KBM-7 (cell line): Measurements from ENCODE around the gene MARCHF3.
A peak's percentile ranks its signal among the peaks of the same experiment; 100 is the strongest.
"Not testable (repeated sequence)": the region's sequence is repeated elsewhere in the genome, so short reads cannot be mapped to it uniquely, and the experiment has no call there.

ENCODE experiments used
- DNase-seq: peaks from one replicate; pipeline ENCODE4 v3.0.0-alpha.2; 2015
- in situ Hi-C: fragments of 300-500 bp; cut with MboI; formaldehyde crosslinking; loops from 2 replicates; pipeline ENCODE4 v1.14.3; 2020; ENCODE audit warnings: low sequenced_read_pairs, low pct_unique_long_range_greater_than_20kb, mixed read lengths

Gene MARCHF3

DNA sequence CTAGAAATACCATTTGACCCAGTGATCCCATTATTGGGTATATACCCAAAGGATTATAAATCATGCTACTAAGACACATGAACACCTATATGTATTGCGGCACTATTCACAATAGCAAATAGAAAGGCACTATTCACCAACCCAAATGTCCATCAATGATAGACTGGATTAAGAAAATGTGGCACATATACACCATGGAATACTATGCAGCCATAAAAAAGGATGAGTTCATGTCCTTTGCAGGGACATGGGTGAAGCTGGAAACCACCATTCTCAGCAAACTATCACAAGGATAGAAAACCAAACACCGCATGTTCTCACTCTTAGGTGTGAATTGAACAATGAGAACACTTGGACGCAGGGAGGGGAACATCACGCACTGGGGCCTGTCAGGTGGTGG lies 13.6 kb downstream of the MARCHF3 start:
- in situ Hi-C loops, DNase-seq: not testable (repeated sequence)

DNA sequence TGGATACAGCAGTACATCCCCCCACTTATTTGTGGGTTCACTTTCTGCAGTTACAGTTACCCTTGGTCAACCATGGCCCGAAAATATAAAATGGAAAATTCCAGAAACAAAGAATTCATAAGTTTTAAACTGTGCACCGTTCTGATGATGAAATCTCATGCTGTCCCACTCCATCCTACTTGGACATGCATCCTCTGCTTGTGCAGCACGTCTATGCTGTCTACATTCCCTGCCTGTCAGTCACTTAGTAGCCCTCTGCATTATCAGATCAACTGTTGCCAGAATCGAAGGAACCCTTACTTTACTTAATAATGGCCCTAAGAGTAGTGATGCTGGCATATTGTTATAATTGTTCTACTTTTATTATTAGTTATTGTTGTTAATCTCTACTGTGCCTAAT lies 14.6 kb downstream of the MARCHF3 start:
- DNase-seq: no peak
- in situ Hi-C loops: no loop called here

DNA sequence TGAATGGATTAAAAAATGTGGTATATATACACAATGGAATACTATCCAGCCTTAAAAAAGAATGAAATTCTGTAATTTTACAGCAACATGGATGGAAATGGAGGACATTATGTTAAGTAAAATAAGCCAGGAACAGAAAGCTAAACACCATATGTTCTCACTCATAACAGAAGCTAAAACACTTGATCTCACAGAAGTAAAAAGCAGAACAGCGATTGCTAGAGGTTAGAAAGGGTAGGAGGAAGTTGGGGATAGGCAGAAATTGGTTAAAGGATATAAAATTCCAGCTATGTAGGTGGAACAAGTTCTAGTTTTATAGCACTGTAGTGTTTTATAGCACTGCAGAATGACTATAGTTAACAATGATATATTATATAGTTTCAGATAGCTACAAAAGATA lies 15.8 kb downstream of the MARCHF3 start:
- peak; percentile 47 for DNase-seq
- in situ Hi-C loops: no loop called here

DNA sequence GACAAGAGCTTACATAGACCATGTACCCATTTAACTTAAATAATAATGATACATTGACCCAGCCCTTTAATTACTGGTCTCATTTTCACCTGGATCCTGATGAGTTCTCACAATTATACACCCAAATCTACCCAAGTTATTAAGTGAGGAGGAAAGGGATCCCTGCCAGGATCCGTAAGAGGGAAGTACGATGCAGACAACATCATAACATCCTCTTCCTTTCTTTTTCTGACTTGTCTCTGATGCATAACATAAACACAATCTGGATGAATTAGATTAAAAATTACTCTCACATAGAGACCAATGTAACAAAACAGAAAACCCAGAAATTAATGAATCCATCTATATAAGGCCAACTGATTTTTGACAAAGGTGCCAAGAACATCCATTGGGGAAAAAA lies 17.0 kb downstream of the MARCHF3 start:
- no peak for DNase-seq
- in situ Hi-C loops: no loop called here

DNA sequence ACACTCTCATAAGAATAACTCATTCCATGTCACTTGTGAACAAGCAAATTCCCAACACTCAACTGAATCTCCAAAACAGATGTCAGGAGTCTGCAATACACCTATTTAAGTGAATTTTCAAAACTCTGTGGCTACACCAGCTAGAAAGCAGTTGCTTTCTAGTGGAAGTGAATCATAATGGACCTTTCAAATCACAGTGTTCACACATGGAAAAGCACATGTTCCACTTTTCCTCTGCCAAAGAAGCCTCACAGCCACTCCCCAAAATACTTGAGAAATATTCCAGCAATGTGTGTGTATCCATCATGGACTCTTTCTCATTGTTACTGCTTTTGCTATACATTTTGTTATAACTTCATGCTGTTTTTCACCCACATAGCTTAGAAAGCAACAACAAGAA lies 17.4 kb downstream of the MARCHF3 start:
- DNase-seq: no peak
- in situ Hi-C loops: no loop called here

DNA sequence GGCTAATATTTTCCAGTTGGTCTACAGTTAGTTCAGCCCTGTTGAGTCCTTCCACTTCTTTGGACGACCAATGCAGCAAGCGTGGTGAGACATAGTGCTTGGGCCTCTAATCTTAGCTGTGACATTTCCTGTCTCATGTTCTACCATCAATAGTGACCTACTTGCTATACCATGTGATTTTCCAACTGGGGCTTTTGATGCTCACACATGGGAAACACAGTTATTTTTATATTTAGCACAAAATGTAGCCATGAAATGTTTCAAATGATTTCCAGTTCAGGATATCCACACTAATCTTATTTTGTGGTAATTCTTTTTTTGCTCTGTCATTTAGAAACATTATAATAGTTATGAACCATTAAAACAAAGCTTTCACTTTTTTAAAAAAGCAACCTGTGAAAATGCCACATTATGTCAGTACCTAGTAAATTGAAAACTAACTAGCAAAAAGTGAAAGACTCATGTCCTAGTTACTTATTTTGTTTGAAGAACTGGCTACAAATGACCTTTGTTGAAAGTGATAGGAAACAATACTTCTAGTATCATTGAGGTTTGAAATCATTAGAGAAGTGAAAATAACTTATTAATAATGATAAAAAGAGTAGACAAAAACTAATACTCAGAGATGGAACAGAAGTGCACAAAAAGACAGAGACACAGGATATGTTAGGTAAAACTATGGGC lies 18.3 kb downstream of the MARCHF3 start:
- no peak for DNase-seq
- in situ Hi-C loops: no loop called here

DNA sequence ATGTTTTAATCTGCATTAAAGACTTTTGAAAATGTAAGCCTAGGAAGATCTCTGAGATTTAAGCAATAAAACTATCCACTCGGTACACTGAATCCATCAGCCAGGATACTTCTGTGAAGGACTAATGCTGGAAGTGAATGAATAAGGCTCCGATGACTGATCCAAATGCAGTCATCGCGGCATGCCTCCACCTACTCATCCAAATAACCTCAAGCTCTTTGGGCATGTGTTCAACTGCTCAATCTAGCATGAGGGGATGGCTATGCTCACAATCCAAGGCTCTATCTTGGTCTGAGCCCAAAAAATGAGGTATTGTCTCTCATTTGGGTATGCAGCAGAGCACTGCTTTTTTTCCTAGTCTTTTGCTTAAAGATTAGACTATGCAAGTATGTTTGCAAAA lies 19.2 kb downstream of the MARCHF3 start:
- DNase-seq: no peak
- in situ Hi-C loops: no loop called here

DNA sequence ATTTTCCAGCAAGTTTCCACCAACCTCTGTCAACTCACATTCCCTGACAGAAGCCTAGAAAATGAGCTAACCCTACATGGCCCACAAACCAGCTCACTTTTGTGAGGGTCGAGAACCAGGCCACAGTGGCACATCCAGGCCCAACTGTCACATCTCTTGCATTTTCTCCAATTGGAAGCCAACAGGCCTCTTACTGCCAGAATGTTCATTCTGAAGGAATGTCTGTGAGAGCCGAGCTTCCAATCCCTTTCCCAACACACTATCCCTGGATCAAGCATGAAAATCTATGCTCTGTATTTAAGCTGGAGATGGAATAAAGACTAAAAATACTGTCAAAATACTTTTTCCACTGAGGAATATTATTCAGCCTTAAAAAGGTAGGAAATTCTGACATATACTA lies 20.0 kb downstream of the MARCHF3 start:
- in situ Hi-C loops: no loop called here
- no peak for DNase-seq

DNA sequence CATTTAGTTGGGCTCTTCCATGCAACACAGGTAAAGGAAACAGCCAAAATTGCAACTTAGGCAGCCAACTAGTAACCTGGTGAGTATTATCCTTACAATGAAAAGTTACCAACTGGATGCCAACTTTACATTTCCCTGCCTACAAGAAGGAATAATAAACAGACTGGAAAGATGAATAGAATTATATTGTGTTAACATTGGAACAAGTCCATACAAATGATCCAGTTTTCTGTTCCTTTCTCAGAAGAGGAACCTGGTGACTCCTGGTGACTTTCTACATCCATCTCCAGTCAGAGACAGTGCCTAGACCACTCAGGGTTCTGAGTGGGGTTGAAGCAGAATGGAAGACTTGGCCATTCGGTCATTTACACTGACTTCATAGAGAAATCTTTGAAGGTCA lies 20.6 kb downstream of the MARCHF3 start:
- no peak for DNase-seq
- in situ Hi-C loops: no loop called here

DNA sequence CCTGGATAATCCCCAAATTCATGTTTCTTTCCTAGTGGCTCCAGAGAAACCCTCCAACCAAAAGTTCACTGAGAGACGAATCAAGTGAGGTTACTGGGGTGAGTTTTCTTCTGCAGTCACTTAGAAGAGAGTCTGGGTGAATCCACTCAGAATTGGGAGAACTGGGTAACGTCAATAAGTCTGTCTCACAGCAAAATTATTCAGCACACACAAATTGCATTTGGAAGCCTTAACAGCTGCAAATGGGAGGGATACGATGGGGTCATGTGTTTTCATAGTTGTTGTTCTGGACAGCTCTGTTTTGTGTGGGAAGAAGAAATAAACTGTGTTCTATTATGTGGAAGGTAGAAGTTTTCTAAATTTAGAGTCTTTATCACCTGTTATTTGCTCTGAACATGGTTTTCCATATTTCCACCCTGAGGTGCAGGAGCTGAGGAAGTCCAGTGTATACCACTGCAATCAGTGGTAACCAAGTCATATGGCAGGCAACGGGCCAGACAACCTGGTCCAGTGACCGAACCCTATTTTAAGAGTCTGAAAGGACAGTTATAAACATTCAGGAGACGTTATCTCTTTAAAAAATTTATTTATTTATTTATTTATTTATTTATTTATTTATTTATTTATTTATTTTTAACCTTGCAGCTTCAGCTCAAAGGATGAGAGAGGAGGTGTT lies 21.9 kb downstream of the MARCHF3 start:
- DNase-seq: no peak
- in situ Hi-C loops: no loop called here

DNA sequence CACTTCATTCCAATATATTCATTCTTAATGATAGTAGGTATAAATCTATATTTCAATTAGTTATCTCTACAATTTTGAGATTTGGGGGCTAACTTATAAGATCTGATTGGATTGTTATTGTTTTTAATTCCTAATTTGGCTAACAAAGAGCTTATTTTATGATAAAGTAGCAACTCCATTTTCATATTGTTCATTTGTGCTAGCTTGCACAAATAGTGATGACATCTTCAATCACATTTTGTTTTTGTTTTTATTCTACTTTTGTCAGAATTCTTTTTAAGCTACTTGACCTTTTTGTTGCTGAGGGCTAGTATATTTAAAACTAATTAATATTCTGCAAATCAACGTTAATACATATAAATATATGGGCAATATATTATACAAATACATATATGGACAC lies 22.8 kb downstream of the MARCHF3 start:
- in situ Hi-C loops: no loop called here
- no peak for DNase-seq

DNA sequence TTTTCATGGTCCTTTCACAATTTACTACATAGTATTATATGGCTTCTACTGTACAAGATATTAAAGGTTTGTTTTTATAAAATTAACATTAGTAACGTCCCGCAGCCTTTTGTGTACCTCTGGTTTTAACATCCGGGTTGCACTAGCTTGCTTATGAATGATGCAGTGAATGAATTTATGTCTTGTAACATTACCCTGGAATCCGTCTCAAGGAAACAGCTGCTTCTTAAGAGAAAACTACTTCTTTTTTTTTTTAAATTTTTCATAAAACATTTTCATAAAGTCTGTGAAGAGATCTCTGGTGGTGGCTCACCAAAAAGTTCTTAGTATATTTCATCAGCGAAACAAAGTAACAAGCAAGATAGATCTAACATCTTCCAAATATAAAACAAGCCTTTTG lies 23.6 kb downstream of the MARCHF3 start:
- in situ Hi-C loops: no loop called here
- DNase-seq: no peak

DNA sequence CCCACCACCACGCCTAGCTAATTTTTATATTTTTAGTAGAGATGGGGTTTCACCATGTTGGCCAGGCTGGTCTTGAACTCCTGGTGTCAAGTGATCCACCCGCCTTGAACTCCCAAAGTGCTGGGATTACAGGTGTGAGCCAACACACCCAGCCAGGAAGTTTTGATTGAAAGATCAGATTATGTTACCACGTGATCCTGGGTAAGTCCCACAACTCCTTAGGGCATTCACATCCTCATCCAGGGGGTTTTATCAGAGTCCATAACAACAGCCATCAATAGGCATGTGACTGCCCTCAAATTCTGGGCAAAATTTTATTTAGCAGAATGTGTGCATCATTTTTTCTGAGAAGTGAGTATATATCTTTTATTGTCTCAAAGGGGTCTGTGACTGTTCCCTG lies 25.1 kb downstream of the MARCHF3 start:
- in situ Hi-C loops, DNase-seq: not testable (repeated sequence)

DNA sequence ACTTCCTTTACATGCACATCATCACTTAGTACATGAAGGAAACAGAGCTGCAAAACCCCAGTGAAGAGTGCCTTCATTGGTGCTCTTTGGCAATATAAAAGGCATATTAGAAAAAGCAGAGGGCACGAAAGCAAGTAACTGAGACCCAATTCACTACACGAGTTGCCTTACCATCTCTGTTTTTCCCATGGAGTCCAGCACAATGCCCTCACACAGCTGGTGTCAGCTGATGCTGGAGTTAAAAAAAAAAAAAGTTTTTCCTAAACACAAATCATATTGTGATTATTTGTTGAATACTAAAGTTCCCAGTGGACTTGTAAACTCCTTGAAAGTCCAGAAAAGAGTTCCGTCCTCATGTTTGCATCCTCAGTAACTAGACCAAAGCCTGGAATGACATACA lies 25.6 kb downstream of the MARCHF3 start:
- in situ Hi-C loops: no loop called here
- DNase-seq: no peak

DNA sequence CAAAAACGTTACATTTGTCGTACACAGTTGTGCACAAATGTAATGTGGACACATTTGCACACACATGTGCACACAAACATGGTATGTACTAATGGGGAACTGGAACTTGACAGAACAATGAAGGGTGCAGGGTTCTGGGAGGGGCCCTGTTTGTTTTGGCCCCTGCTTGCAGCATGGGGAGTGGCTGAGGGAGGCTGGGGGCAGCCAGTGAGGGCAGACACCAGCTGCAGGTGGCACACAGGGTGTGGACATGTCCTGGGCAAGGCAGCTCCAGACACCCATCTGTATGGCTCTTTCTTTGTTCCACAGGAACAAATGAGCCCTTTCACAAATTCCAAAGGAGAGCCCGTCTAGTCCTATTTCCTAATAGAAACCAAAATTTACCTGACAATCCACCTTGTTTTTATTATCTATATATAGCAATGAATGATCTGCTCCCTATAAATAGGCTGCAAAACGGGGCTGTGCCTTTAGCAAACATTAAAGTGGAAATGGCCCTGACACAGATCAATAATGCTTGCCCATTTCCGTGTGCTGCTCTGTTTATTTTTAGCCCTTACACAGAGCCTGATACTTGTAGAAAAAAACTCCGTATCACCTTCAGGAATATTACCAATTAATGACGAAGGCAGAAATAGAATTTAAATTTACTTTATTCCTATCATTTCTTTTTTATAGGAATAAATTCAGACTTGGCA lies 26.4 kb downstream of the MARCHF3 start:
- no peak for DNase-seq
- in situ Hi-C loops: no loop called here

DNA sequence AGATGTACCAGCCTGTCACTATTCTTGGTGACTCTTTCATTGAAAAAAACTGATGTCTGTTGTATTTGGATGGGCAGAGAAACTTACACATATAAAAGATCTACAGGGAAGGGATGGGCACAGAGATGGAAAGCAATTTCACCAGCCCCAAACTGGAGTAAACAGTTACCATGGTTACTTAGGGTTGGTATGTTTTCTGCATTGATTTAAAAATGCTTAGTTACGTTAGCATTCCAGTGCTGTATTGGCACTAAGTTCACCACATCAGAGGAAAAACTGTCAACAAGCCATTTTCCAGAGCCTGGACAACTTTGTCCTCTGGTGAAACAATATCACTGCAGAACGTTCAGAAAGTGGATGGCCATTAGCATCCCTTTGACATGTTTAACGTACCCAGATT lies 28.0 kb downstream of the MARCHF3 start:
- in situ Hi-C loops: no loop called here
- DNase-seq: no peak

DNA sequence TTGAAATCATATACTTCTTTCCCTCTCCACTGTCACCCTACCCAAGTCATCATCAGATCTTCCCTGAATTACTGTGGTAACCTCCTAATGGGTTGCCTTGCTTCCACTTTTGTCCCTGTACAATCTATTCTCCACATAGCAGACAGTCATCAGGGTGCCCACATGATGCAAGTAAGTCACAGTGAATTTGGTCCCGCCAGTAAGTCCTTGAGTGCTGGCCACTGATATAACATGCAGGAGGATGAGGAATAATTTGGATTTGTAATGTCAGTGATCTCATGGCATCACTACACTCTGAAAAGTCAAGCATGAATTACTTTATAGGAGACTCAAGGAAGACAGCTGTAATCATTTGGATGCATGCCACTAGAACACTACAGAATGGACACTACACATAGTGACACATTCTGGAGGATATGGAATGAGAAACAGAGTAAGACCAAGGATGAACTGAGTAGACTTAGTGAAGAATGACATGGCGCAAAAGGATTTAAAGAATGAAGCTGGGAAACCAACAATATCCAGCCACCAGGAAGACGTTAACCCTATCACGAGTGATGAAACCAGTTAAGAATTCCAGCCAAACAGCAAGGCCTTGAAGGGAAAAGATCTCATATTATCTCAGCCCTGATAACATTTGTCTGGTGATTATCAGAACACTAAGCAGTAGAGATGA lies 28.6 kb downstream of the MARCHF3 start:
- in situ Hi-C loops: no loop called here
- no peak for DNase-seq

DNA sequence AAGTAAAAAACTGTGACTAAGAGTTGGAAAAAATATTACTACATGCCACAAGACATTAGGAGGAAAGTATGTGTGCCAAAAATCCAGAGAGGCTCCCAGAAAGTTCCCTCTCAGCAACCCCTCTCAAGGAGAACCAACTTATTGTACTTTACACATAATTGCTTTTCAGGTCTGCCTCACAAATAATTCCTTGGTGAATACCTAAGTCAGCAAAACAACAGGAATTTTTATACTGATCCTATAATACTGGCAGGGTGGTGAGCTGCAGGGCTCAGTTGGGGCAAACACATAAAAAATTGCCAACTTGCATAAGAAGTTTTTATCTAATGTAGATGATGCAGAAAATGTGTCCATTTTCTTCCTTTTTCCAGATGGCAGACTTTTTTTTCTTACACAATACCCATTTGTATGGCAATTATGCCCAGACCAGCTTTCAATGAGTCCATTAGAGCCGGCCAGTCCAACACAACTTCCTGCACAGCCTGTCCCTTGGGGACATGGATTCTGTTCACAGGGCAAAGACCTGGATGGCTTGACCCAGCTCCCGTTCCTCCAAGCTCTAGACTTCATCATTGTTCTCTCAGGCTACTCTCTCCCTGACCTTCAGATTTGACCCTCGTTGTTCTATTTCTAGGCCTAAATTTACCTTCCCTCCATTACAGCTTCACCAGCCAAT lies 31.3 kb downstream of the MARCHF3 start:
- DNase-seq: no peak
- in situ Hi-C loops: no loop called here

DNA sequence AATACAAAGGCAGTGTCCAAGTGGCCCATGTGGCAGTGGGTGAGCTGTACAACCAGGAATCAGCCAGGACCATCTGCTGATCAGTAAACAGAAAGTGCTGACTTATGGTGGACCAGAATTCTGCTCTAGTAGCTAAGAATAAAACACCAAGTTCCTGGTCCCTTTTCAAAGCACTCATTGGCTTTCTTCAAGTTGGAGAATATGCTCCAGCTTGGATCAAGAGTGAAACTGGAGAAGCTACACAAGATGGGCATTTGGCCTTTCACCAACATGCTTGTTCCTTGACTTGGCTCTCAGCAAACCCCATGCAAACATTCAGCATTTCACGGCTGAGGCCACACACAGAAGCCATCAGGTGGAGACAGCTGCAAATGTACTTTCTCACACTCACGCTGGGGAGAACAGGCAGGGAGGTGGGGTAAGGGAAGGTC lies 32.1 kb downstream of the MARCHF3 start:
- no peak for DNase-seq
- in situ Hi-C loops: no loop called here
